CD14-positive monocyte (primary cell): ENCODE data around the gene CCL18. TPM values are rescaled to one million over a fixed set of nuclear protein-coding genes. Genes with fewer than 3 reads are reported as not detected.
A peak's percentile ranks its signal among the peaks of the same experiment; 100 is the strongest.
"Not testable (repeated sequence)": the region's sequence is repeated elsewhere in the genome, so short reads cannot be mapped to it uniquely, and the experiment has no call there.

Experiments used
- DNase-seq, 3 donors: peaks; one replicate each; pipeline ENCODE4 v3.0.0-alpha.2; 2011 to 2022
- H2AFZ ChIP-seq: 2 replicates; pipeline ENCODE4 v1.6.0; 2012; ENCODE audit warnings: mild to moderate bottlenecking, low read depth, low read length, inconsistent platforms; ENCODE audit not compliant: insufficient read depth, poor library complexity, severe bottlenecking
- H3K27ac ChIP-seq, 2 donors: 1 replicate in 1 of 2; 2 replicates in 1 of 2; pipeline ENCODE4 v1.5.1; 2012 to 2013; ENCODE audit warnings: low read length in 2 of 2, control low read depth in 1 of 2, inconsistent platforms in 1 of 2, low read depth in 1 of 2, mild to moderate bottlenecking in 1 of 2
- H3K27me3 ChIP-seq, 2 donors: one replicate each; pipeline versions ENCODE4 v1.6.0 to v1.6.1; 2011 to 2013; ENCODE audit warnings: low read length in 2 of 2; ENCODE audit not compliant: control insufficient read depth in 2 of 2, insufficient read depth in 2 of 2
- H3K36me3 ChIP-seq, 2 donors: replicated peaks in 1 of 2; 1 replicate in 1 of 2; 2 replicates in 1 of 2; pipeline versions ENCODE4 v1.5.1 to v1.6.1; 2012 to 2013; ENCODE audit warnings: low read length in 2 of 2, control low read depth in 1 of 2, inconsistent platforms in 1 of 2, mild to moderate bottlenecking in 1 of 2; ENCODE audit not compliant: insufficient read depth in 2 of 2, control insufficient read depth in 1 of 2
- H3K4me1 ChIP-seq, 2 donors: 1 replicate in 1 of 2; 2 replicates in 1 of 2; pipeline versions ENCODE4 v1.5.1 to v1.6.1; 2012 to 2013; ENCODE audit warnings: low read length in 2 of 2, control low read depth in 1 of 2, inconsistent platforms in 1 of 2, mild to moderate bottlenecking in 1 of 2, moderate library complexity in 1 of 2; ENCODE audit not compliant: insufficient read depth in 2 of 2, control insufficient read depth in 1 of 2
- H3K4me2 ChIP-seq: replicated peaks from 2 replicates; pipeline ENCODE3; 2012; ENCODE audit warnings: low read length, moderate library complexity, mild to moderate bottlenecking; ENCODE audit not compliant: poor library complexity, severe bottlenecking; ENCODE audit errors: extremely low read depth
- H3K4me3 ChIP-seq, 3 experiments: fragments of 200-600 bp in 1 of 3; sonication (generic) in 1 of 3; replicated peaks in 1 of 3; 1 replicate in 2 of 3; 2 replicates in 1 of 3; pipeline ENCODE4 v1.5.1; 2011 to 2013; ENCODE audit warnings: low read length in 3 of 3, mild to moderate bottlenecking in 3 of 3, control low read depth in 2 of 3, low read depth in 2 of 3, inconsistent platforms in 1 of 3, moderate library complexity in 1 of 3
- H3K79me2 ChIP-seq: 2 replicates; pipeline ENCODE4 v1.6.0; 2012; ENCODE audit warnings: mild to moderate bottlenecking, control low read depth, inconsistent platforms, low read length, moderate library complexity; ENCODE audit not compliant: insufficient read depth
- H3K9ac ChIP-seq: 2 replicates; pipeline ENCODE4 v1.6.0; 2017; ENCODE audit warnings: low read length, mild to moderate bottlenecking; ENCODE audit not compliant: insufficient read depth, poor library complexity, severe bottlenecking
- H3K9me3 ChIP-seq, 2 donors: replicated peaks in 1 of 2; 1 replicate in 1 of 2; 2 replicates in 1 of 2; pipeline versions ENCODE4 v1.5.1 to v1.6.1; 2012 to 2013; ENCODE audit warnings: low read length in 2 of 2, control low read depth in 1 of 2; ENCODE audit not compliant: control insufficient read depth in 1 of 2, insufficient read depth in 1 of 2
- H4K20me1 ChIP-seq: 2 replicates; pipeline ENCODE4 v1.6.0; 2012; ENCODE audit warnings: mild to moderate bottlenecking, low read length, control low read depth, moderate library complexity; ENCODE audit not compliant: insufficient read depth
- H3K27ac Mint-ChIP-seq, 7 donors: one replicate each; pipeline ENCODE4 v1.8.0; 2020; ENCODE audit warnings: mild to moderate bottlenecking in 7 of 7, mixed read lengths in 7 of 7, moderate library complexity in 6 of 7, inconsistent platforms in 2 of 7
- H3K27me3 Mint-ChIP-seq, 3 donors: one replicate each; pipeline ENCODE4 v1.8.0; 2021 to 2022; ENCODE audit warnings: low read depth in 3 of 3, mild to moderate bottlenecking in 3 of 3, mixed read lengths in 3 of 3, moderate library complexity in 3 of 3, inconsistent platforms in 1 of 3
- H3K36me3 Mint-ChIP-seq, 2 donors: one replicate each; pipeline ENCODE4 v1.8.0; 2020; ENCODE audit warnings: mixed read lengths in 2 of 2, inconsistent platforms in 1 of 2, mild to moderate bottlenecking in 1 of 2
- H3K4me1 Mint-ChIP-seq: one replicate; pipeline ENCODE4 v1.8.0; 2020; ENCODE audit warnings: mild to moderate bottlenecking, mixed read lengths
- H3K4me3 Mint-ChIP-seq, 2 donors: one replicate each; pipeline ENCODE4 v1.8.0; 2020; ENCODE audit warnings: mild to moderate bottlenecking in 2 of 2, mixed read lengths in 2 of 2, moderate library complexity in 1 of 2
- H3K9me3 Mint-ChIP-seq, 7 donors: one replicate each; pipeline ENCODE4 v1.8.0; 2020 to 2022; ENCODE audit warnings: mixed read lengths in 7 of 7, mild to moderate bottlenecking in 6 of 7, moderate library complexity in 6 of 7, inconsistent platforms in 2 of 7
- CTCF ChIP-seq: fragments of 200-600 bp; IDR thresholded peaks from one replicate; pipeline ENCODE4 v1.8.0; 2022; ENCODE audit warnings: antibody characterized with exemption, mild to moderate bottlenecking
- WGBS: methylation state at CpG from one replicate; pipeline ENCODE4 v1.1.5; 2013; ENCODE audit warnings: missing lambda C conversion rate; ENCODE audit not compliant: insufficient coverage; 5-methylcytosine and 5-hydroxymethylcytosine counted together
- intact Hi-C, 2 donors: fragments of 100-400 bp; cut with micrococcal nuclease; formaldehyde crosslinking; loops; one replicate each; pipeline versions ENCODE4 v1.15.0 to v1.15.1; 2023
- polyA plus RNA-seq, 3 donors: library from polyadenylated mRNA; depleted of rRNA in 1 of 3; unstranded in 2 of 3; stranded (reverse) in 1 of 3; fragments of 300-500 nt in 2 of 3; fragments of >200 nt in 1 of 3; fragmentation: Illumina TruSeq in 2 of 3; gene quantifications; 1 replicate in 2 of 3; 2 replicates in 1 of 3; pipeline ENCODE4 v1.2.3, GENCODE V29; 2012 to 2021

The CCL18 gene
- polyA plus RNA-seq, 3 donors: not detected

DNA sequence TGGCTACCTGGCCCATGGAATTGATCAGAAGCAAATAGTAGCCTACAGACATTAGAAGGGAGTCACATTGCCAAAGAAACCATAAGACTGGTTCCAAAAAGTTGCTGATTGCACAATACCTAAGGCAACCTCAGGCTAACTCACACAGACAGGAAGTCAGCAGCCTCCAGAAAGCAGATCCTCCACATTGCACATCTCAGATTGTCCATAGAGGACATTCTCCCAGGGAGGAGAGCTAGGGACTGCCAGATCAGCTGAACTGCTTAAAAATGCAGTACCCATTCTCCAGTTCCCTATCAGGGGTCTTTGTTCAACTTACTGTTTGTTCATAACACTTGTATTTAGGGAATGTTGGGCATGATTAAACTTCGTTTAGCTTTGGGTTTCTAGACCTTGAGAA lies 21.7 kb downstream of the CCL18 start:
- intact Hi-C loops: loop anchor here in 1 of 2 donors (10.0 kb wide), 1 partner anchor 109 kb away; the partner anchor contains the start of genes CCL3L1 and CCL3L3
- H3K27ac Mint-ChIP-seq: peak overlapping the region; percentile 87 to 97 (median 88)
- H3K9me3 Mint-ChIP-seq: no peaks in the 10 kb centered on the region
- no peaks in the 10 kb centered on the region for H3K9me3 ChIP-seq
- H3K36me3 ChIP-seq: no peaks in the 10 kb centered on the region
- H3K9ac ChIP-seq: no peak overlapping the region
- peaks cover 75% of the 10 kb centered on the region for H3K4me1 Mint-ChIP-seq
- H3K4me3 ChIP-seq: peak overlapping the region in 1 of 3 experiments; percentile 0
- H3K79me2 ChIP-seq: no peaks in the 10 kb centered on the region
- no peak for TF ChIP-seq CTCF
- H3K27me3 Mint-ChIP-seq: peaks cover 0 to 18% (median 4%) of the 10 kb centered on the region in 3 donors
- H3K36me3 Mint-ChIP-seq: peaks cover 6% of the 10 kb centered on the region in 2 donors
- no CpG with 5 or more reads among the region's 1 CpG for WGBS
- peak; percentile 77 to 92 (median 88) for DNase-seq
- peak overlapping the region in 1 of 2 donors; percentile 39 for H3K4me3 Mint-ChIP-seq
- no peaks in the 10 kb centered on the region for H4K20me1 ChIP-seq
- no peaks in the 10 kb centered on the region for H3K27me3 ChIP-seq
- peak overlapping the region in 1 of 2 donors; percentile 13 for H3K27ac ChIP-seq
- H3K4me1 ChIP-seq: peaks cover 77% of the 10 kb centered on the region in 2 donors
- H2AFZ ChIP-seq: no peak overlapping the region
- peak overlapping the region; percentile 34 for H3K4me2 ChIP-seq

- WGBS: no CpG with 5 or more reads among the region's 1 CpG
- Mint-ChIP-seq H3K27me3 (peaks cover 2 to 18% (median 4%) of the 10 kb centered on the region in 3 donors), H3K27ac (no peak overlapping the region), H3K4me3 (no peak overlapping the region), H3K4me1 (peaks cover 78% of the 10 kb centered on the region), H3K36me3 (peaks cover 6% of the 10 kb centered on the region in 2 donors), H3K9me3 (peaks cover 0 to 2% (median 0%) of the 10 kb centered on the region in 7 donors)
- H4K20me1 ChIP-seq: no peaks in the 10 kb centered on the region
- no peak overlapping the region for H3K4me2 ChIP-seq
- H3K79me2 ChIP-seq: no peaks in the 10 kb centered on the region
- H3K4me1 ChIP-seq: peaks cover 73 to 82% of the 10 kb centered on the region in 2 donors
- H3K9ac ChIP-seq: no peak overlapping the region
- intact Hi-C loops: loop anchor here in 1 of 2 donors (10.0 kb wide), 1 partner anchor 108 kb away; the partner anchor contains the start of genes CCL3L1 and CCL3L3
- H2AFZ ChIP-seq: no peak overlapping the region
- no peak for TF ChIP-seq CTCF
- no peaks in the 10 kb centered on the region for H3K27me3 ChIP-seq
- no peak overlapping the region for H3K4me3 ChIP-seq
- no peak overlapping the region for H3K27ac ChIP-seq
- no peaks in the 10 kb centered on the region for H3K36me3 ChIP-seq
- H3K9me3 ChIP-seq: no peaks in the 10 kb centered on the region
- no peak for DNase-seq
Observed at GRCh38 chr17:36086791-36087190, 22.7 kb downstream of the CCL18 start.

DNA sequence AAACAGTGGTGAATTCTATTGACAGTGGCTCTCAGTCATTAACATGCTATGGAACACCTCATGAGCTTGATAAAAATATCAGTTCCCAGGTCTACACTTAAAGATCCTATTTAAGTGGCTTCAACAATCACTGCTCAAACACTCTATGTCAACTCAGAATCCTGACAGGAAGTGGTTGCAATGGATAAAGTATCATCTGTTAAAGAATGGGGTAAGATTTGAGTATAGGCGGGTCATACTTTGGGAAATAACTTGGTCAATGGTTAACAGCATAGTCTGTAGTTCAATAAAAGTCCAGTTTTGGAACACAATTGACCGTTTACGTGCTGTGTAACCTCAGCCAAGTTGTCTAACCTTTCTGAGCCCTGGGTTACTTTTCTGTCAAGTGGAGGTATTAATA lies 23.4 kb downstream of the CCL18 start:
- not testable (repeated sequence) for H3K9me3 ChIP-seq, H3K79me2 ChIP-seq, H4K20me1 ChIP-seq, H3K36me3 ChIP-seq, H3K9me3 Mint-ChIP-seq, H3K4me3 Mint-ChIP-seq, H3K27ac ChIP-seq, H3K9ac ChIP-seq, H3K36me3 Mint-ChIP-seq, DNase-seq, H3K27ac Mint-ChIP-seq, H3K4me3 ChIP-seq, H3K4me2 ChIP-seq, H3K27me3 ChIP-seq, H2AFZ ChIP-seq
- no CpG with 5 or more reads among the region's 3 CpGs for WGBS
- peaks cover 72 to 82% of the 10 kb centered on the region in 2 donors for H3K4me1 ChIP-seq
- intact Hi-C loops: loop anchor here in 1 of 2 donors (10.0 kb wide), 1 partner anchor 107 kb away; the partner anchor contains the start of genes CCL3L1 and CCL3L3
- Mint-ChIP-seq H3K4me1 (peaks cover 78% of the 10 kb centered on the region), H3K27me3 (peaks cover 2 to 18% (median 4%) of the 10 kb centered on the region in 3 donors)
